Kidney tubule cell (primary cell): ENCODE results near the gene IDI2.
"Not testable (repeated sequence)": the region's sequence is repeated elsewhere in the genome, so short reads cannot be mapped to it uniquely, and the experiment has no call there.

Source experiments
- DNase-seq: peaks from one replicate; pipeline ENCODE4 v3.0.0-alpha.2; 2018; ENCODE audit warnings: low spot score

IDI2 gene

GRCh38 chr10:1025683-1026082 is at the start of gene IDI2:
TSS of gene IDI2 (minus strand) at chr10:1025859. CDS start at chr10:1024723, 1,136 bp downstream.
- DNase-seq = no peak

- DNase-seq = no peak
These were observed 49.2 kb upstream of the IDI2 start for GRCh38 chr10:1074748-1075308.

GRCh38 chr10:1074052-1074747 is 48.5 kb upstream of the IDI2 start:
- no peak for DNase-seq

DNA sequence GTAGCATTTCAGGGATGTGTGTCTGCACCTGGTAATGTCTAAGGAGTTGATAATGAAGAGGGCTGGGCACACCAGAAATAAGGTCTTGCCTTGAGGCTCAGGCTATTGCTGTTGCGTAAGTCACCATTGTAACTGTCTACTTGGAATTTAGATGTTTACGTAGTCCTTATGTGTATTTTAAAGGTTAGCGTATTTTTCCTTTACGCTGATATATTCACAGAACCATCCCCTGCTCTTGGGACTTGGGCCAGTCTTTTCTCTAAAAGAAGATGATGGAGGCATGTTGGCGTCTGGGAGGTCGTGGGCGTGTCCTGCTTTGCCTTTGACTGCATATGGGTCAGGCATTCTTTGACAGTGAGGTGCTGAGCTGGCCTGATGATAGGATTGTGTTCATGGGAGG is 45.3 kb upstream of the IDI2 start:
- no peak for DNase-seq

DNA sequence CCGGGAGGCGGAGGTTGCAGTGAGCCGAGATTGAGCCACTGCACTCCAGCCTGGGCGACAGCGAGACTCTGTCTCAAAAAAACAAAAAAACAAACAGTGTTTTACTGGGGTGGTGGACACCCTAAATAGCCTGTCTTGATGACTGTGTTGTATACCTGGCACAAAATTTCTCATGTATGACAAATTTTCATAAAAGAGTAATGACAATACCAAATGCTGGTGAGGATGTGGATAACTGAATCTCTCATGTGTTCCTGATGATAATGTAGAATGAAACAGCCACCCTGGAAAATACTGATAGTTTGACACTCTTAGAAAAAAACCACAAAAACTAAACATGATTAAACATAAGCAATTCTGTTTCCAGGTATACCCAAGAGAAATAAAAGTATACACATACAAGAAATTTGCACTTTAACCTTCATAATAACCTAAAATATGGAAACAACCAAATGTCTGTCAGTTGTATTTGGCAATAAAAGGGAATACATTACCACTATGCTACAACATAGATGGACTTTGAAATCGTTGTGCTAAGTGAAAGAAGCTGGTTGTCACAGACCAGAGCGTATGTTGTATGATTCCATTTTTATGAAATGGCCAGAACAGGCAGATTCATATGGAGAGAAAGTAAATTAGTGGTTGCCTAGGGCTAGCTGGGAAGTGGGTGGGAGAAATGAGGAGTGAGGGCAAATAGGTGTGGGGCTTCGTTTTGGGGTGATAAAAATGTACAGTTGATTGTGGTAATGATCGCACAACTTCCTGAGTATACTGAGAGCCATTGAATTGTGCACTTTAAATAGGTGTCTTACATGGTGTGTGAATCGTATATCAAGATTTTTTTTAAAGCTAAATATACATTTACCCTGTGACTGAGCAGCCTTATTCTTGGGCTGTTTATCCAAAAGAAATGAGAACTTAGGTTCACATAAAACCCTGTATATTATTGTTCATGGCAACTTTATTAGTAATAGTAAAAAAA is 43.0 kb upstream of the IDI2 start:
- no peak for DNase-seq

DNA sequence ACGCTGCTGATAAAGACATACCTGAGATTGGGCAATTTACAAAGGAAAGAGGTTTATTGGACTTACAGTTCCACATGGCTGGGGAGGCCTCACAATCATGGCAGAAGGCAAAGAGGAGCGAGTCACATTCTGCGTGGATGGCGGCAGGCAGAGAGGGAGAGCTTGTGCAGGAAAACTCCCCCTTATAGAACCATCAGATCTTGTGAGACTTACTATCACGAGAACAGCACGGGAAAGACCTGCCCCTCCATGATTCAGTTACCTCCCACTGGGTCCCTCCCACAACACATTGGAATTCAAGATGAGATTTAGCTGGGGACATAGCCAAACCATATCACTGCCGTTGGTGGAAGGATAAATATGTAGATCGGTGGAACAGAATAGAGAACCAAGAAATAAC is 41.1 kb upstream of the IDI2 start:
- not testable (repeated sequence) for DNase-seq

DNA sequence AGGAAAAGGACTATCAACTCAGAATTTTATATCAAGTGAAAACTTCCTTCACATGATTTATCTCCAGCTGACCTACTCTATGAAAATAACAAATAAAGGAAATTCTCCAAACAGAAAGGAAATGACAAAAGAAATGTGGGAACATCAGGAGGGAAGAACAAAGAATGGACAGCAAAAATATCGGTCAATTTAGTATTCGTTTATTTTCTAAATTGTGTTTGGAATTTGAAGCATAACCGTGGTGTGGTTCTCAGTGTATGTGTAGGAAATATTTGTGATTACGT is 39.2 kb upstream of the IDI2 start:
- DNase-seq = no peak

- DNase-seq = no peak
These were observed 37.7 kb upstream of the IDI2 start for GRCh38 chr10:1063232-1063865.

DNA sequence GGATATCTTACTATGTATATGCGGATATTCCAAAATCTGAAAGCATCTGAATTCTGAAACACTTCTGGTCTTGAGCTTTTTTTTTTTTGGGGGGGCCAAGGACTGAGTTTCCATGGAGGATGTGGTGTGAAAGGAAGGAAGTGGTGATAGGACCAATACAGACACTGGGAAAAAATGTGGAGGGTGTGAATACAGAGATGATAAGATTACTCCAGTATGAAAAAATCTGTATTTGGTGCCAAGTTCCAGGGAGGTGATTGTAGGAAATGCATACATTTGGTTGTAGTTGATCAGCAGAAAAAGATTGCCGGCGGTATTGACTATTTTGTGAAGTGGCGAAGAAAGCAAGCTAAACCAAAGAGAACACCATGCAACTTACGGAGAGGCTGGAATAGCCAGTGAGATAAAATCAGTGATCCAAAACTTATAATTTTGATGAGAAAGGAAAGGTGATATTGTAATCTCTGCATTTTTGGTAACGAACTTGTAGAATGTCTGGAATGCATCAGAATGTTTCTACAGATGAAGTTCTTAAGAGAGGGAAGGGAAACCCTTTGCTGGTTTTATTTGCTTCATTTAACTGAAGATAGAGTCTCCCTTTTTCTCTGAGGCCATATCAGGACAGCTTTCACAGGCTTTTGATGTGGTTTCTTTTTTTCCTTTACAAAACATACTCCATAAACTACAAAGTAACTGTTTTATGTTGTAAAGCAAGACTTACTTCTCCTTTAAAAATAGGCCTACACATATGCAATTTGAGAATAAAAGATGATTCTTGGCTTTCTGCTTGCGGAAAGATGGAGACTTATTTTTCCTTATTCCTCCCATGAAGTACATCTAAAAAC is 36.5 kb upstream of the IDI2 start:
- DNase-seq = no peak

- no peak for DNase-seq
These were observed 34.2 kb upstream of the IDI2 start for GRCh38 chr10:1059902-1060301.

DNA sequence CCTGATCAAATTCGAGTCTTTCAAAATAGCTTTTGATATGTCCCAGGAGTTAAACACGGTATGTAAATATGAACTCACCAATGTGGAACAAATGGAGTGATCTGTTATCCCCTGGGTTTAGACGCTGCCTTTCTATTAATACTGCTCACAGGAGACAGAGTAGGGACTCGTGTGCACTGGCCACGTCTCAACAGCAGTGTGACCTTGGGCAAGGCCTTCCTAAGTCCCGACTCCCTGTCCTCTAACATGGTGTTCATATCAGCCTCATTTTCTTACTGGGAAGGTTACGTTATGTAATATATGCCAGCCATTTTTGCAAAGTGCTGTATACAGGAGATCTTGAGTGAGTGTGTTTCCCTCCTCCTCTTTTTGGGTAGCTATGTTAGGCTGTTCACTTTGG is 32.4 kb upstream of the IDI2 start:
- no peak for DNase-seq

- DNase-seq = peak; percentile 27
These were observed 31.5 kb upstream of the IDI2 start for GRCh38 chr10:1057106-1057657.

GRCh38 chr10:1056326-1057105 is 30.9 kb upstream of the IDI2 start, which contains the start of gene WDR37:
TSS of gene WDR37 (plus strand) at chr10:1056385. CDS start at chr10:1072156, 15,771 bp downstream.
- peak; percentile 85 for DNase-seq

- no peak for DNase-seq
These were observed 29.0 kb upstream of the IDI2 start for GRCh38 chr10:1054684-1055083.

DNA sequence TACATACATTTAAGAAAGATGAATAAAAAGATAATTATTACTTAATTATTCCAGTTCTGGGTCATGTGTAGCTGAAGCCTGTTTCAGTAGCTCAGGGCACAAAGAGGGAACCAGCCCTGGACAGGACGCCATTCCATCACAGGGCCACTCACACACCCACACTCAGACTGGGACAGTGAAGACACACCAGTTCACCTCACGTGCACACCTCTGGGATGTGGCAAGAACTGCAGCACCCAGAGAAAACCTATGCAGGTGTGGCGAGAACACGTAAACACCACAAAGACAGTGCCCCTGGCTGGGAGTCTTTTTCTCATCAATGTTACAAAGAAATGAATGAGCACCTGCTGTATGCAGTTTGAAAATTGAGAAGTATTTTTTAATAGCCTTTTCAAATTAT is 24.9 kb upstream of the IDI2 start:
- DNase-seq = peak; percentile 35

GRCh38 chr10:1050145-1050544 is 24.5 kb upstream of the IDI2 start:
- no peak for DNase-seq

GRCh38 chr10:1049425-1049958 is 23.8 kb upstream of the IDI2 start:
- no peak for DNase-seq

GRCh38 chr10:1048732-1049424 is 23.2 kb upstream of the IDI2 start, which contains the start of gene IDI1:
TSS of gene IDI1 (minus strand) at chr10:1049119. CDS start at chr10:1049003, 116 bp downstream.
- peak; percentile 99 for DNase-seq

- DNase-seq = no peak
These were observed 22.7 kb upstream of the IDI2 start for GRCh38 chr10:1048349-1048731.
